ELF-1 (cell line): ENCODE measurements around the gene ACER3.
"Not testable (repeated sequence)": the region's sequence is repeated elsewhere in the genome, so short reads cannot be mapped to it uniquely, and the experiment has no call there.

ENCODE experiments used
- DNase-seq: peaks from one replicate; pipeline ENCODE4 v3.0.0-alpha.2; 2016; ENCODE audit warnings: low read depth, low spot score

ACER3 gene

DNA sequence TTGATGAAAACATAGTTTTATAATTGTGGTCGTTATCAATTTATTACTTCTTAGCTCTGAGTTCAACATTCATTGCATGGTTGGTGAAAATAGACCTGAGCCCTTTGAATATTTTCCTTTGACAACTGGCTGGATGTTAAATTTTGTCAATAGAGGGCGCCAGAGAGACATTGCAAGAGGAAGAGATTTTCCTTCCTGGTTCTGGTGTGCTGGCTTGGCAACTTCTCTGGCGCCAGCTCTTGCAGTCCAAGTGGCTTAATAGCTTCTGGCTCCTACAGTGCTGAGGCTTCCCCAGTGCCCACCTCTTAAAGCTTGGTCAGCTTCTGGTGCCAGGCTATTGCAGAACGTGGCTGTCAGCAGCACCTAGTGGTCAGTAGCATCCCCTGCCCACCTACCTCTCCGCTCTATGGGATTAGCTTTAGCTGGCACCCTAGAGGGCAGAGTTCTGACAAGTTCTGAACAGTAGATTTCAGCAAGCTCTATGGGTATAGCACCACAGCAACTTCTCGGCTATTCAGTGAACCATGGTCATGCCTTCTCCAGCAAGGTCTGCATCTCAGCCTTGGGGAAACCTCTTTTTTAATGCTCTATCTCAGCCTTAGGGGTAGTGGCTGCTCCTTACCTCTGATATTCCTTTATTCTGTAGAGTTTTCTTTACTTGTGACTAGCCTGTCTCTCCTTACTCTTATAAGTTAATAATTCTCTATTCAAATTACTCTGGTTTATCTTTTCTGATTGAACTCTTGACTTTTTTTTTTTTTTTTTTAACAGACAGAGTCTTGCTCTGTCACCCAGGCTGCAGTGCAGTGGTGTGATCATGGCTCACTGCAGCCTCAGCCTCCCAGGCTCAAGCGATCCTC lies 59.4 kb downstream of the ACER3 start:
- DNase-seq: peak; percentile 81

DNA sequence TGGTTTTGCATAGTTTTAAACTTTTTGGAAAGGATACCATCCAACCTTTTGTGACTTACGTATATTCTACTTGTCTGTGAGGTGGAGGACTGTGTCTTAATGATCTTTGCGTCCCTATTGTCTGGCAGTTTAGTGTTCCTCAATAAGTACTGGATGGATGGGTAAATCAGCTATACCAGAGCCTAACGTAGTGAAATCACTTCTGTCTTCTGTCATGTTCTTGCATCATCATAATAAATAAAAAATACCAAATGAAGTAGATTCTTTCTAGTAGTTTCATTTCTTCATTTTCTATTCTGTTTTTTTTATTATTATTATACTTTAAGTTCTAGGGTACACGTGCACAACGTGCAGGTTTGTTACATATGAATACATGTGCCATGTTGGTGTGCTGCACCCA lies 66.4 kb downstream of the ACER3 start:
- DNase-seq: no peak

DNA sequence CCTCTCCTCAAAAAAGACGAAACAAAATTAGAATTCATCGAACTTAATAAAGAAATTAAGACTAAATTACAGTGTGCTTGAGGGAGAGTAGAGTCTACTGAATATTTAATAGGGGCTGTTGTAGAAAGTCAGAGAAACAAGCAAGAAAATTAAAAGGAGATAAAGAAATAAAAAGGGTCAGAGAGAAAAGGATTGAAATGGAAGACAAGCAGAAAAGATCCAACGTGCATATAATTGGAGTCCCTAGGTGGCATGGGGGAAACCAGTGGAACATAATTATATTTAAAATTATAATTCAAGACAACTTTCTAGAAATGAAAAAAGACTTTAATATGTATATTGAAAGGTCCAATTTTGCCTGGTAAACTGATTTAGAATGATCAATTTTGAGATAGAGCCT lies 74.3 kb downstream of the ACER3 start:
- no peak for DNase-seq

DNA sequence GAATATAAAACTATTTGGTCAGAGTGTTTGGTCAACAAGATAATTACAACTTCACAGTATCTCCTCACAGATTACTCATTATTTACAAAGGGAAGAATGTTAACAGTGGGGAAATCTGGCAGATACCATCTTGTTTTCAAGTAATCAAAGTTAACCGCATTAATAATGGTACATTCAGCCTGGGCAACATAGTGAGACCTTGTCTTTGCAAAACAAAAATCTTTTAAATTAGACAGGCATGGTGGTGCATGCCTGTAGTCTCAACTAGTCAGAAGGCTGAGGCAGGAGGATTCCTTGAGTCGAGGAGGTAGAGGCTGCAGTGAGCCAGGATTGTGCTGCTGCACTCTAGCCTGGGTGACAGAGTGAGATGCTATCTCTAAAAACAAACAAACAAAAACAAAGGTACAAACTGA lies 78.5 kb downstream of the ACER3 start:
- DNase-seq: peak; percentile 15

DNA sequence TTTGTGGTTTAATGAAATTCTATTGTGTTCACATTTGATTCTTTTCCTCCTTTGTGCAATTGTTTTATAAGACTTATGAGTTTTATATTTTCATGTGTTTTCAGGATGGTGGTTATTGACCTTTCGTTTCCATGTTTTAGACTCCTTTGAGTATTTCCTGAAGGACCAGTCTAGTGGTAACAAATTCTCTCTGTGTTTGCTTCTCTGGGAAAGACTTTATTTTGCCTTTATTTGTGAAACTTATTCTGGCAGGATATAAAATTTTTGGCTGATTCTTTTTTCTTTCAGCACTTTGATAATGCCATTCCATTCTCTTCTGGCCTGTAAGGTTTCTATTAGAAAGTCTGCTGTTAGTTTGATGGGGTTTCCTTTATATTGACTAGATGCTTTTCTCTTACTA lies 83.5 kb downstream of the ACER3 start:
- DNase-seq: no peak

DNA sequence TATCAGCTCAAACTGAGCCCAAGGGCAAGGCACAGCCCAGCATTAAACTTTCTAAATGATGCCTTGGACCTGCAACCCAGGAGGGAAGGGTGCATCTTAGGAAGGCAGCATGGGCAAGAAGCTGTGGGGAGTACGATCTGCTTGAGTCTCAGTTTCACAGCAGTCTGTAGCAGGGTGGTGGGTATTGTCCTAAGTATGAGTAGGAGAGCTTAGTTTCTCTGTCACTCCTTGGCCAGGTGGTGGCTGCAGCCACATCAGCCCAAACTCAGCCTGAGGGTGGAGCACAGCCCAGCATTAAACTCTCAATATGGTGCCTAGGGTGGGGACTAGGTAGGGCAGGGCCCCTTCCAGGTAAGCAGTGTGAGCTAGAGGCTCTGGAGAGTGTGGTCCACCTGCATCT lies 85.5 kb downstream of the ACER3 start:
- DNase-seq: no peak

DNA sequence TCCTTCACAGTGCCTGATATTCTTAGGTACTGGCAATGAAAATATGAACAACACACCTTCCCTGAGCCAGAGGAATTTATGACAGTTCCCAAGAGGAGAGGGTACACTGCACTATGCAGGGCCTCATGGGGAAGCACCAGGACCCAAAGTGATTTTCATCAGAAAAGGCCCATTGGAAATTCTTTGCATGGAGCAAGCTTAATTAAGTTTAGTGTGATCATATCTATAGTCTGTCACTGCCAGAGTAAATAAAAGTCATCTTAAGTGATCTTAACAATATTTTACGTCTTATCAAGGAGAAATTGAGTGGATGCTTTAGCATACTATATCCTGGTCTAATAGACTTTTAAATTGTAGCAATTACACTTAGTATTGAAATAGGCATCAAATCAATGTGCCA lies 86.5 kb downstream of the ACER3 start:
- DNase-seq: no peak

DNA sequence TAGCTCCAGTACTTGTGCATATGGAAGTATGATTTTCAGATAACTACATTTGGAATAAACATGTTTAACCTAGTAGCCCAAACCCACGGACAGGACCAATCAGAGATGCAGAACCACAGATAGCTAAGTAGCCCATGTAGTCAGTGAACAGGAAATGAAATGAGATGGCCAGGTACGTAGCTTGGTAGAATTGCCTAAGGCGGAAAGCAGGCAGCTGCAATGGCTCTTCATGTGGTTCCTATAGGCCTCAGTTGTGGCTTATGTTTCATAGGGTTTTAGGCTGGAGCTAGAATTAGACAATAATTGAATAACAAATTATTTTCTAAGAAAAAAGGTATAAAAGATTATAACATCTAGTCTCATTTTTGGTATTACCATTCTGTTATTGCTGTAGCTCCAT lies 87.1 kb downstream of the ACER3 start:
- DNase-seq: no peak

DNA sequence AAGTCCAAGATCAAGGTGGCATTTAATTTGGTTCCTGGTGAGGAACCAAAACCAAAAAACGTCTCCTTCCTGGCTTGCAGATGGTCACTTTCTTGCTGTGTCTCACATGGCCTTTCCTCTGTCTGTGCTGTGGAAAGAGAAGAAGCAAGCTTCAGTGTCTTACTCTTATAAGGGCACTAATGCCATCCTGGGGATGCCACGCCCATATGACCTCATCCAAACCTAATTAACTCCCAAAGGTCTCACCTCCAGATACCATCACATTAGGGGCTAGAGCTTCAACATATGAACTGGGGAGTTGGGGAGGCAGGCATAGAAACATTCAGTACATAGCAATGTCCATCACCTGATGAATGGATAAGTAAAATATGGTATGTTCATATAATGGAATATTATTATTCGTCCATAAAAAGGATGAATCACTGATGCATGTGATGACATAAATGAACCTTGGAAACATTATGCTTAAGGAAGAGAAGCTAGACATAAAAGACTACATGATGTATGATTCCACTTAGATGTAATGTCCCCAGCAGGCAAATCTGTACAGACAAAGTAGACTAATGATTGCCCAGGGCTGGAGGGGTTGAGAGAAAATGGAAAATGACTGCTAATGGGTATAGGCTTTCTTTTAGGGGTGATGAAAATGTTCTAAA lies 94.9 kb downstream of the ACER3 start:
- DNase-seq: no peak

DNA sequence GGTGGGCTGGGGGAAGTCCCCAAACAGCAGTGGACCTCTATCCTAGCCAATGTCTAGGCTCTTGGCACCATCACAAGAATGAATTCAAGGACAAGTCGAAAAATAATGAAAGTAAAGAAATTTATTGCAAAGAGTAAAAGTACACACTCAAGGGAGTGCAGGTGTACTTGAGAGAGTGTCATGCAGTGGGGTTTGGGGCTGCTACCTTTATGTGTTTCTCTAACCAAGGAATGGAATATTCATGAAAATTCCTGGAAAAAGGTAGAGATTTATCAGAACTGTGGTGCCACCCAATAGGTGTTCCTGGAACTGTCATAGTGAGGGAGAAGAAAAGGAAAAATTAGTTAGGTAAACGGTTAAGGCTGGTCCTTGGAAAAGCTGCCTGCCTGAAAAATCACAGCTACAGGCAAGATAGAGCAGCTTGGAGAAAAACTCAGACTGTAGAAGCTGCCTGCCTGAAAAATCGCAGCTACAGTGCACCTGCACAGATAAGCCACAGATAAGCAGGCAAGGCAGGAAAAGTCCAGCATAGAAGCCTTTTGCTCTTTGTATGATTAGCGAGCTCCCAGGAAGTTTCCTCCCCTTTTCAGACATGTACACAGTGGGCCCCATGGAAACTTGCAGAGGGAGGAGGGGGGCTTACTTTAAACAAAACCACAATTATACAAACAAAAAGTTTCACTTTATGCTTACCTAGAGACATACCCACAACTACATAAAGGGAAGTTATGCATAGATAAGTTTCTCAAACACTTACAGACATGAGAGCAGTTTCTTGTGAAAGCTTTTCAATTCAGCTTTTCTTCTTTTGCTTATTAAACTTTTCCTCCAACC lies 102.1 kb downstream of the ACER3 start:
- DNase-seq: no peak

DNA sequence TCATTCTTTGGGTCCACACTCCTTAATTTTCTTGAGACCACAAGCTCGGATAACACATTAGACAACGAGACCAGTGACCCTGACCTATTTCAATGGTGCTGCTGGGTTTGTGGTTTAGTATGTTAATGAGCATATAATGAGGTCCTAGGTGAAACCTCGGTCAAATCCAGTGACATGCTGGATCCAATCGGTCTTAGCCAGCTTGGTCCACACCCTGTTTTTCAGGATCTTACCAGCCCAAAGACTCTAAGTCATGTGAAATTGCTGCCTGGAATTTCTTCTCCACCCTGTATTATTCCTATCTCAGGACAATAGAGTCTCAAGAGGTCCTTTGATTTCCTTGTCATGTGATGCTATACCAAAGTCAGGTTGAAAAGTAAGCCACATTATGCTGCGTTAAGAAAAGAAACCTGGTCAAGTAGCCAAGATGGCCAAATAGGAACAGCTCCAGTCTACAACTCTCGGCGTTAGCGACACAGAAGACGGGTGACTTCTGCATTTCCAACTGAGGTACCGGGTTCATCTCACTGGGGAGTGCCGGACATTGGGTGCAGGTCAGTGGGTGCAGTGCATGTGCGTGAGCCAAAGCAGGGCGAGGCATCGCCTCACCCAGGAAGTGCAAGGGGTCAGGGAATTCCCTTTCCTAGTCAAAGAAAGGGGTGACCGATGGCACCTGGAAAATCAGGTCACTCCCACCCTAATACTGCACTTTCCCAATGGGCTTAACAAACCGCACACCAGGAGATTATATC lies 102.9 kb downstream of the ACER3 start:
- not testable (repeated sequence) for DNase-seq

DNA sequence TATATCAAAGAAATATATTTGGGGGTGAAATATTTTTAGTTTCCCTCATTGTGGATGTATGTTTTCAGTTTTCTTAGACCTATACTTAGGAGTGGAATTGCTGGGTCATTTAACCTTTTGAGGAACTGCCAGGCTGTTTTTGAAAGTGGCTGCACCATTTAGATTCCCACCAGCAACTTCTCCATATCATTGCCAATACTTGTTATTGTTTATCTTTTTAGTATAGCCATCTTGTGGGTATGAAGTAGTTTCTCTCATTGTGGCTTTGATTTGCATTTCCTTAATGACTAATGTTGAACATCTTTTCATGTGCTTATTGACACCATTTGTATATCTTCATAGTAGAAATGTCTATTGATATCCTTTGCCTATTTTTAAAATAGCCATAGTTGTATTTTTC lies 111.3 kb downstream of the ACER3 start:
- no peak for DNase-seq

DNA sequence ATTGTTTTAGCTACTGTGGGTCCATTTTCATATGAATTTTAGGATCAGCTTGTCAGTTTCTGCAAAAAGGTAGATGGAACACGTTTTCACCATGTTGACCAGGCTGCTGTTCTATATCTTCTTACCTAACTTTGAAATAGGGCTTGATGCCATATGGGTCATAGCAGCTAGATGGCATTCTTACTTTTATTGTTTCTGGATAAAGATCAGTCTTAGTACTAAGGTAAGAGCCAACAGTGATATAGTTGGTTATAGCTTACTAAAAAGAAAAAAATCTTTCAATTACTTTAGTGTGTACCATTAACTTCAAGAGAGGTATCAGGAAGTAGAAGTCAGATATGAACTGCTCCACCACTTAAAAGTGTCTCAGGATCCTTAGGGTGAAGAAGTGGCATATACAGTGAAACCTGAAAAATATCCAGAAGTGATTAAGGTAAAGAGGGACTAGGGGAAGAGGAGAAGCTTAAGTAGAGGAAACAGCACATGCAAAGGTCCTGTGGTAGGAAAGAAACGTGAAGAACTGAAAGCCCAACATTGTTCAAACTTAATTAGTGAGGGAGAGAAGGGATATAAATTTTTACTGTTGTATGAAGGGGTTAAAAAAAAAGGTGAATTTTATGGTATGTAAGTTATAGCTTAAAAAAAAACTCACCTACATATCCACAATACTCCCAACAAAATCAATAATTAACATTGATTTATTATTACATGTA lies 113.6 kb downstream of the ACER3 start:
- no peak for DNase-seq

DNA sequence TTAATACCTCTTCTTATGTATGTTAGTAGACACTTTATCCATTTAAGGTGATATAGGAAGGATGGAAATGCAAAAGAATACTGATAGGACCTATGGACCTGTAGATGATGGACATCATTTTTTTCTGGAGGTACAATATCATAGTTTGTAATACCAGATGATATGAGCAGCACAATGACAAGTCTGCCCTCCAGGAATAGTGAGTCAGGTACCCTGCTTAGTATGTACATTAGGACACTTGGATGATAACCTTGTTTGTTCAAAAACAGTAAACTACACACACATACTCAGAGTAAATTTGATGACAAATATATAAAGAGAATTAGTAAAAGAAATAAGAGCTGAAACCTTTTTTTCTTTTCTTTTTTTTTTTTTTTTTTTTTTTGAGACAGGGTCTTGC lies 114.8 kb downstream of the ACER3 start:
- no peak for DNase-seq

DNA sequence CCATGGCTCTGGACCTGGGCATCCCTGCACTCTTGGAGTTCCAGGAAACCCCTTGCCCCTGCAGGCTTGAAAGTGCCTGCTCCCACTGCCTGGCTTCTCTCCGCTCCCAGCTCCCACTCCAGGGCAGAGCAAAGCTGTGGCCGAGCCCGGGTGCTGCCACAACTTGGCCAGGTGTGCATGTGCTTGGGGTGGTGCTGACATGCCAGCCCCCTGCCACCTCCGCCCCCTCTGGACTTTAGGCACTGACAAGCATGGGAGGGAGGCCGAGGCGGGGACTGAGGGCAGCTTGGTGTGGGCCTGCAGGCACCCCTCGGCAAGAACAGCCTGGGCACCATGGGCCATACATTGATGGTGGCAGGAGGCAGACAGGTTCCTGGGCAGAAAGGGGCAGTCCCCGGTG lies 117.1 kb downstream of the ACER3 start:
- no peak for DNase-seq

DNA sequence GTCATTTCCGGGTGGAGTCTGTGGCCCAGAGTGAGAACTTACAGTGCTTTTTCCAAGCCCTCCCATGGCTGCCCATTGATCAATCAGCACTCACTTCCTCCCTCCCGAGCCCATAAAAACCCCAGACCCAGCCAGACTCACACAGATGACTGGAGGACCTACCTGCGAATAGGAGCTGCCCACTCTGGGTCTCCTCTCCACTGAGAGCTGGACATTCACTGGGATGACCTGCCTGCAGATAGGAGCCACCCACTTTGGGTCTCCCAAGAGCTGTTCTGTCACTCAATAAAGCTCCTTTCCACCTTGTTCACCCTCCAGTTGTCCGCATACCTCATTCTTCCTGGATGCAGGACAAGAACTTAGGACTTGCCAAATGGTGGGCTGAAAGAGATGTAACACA lies 117.5 kb downstream of the ACER3 start:
- DNase-seq: no peak

DNA sequence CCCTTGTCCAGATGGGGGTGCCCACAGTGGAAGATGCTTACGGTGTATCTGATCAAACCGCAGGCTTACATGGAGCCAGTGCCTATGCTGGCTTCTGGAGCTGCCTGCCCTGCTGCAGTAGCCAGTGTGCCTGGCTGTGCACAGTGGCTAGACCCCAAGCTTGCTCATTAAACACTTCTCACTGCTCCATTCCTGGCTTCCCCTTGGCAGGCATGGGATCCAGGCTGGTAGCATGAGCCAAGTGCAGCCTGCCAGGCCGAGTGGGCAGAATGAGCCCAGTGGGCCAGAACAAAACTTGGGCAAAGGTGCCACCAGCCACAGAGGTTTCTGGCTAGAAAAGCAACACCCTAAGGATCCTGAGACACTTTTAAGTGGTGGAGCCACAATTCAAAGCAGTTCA lies 118.1 kb downstream of the ACER3 start:
- no peak for DNase-seq

DNA sequence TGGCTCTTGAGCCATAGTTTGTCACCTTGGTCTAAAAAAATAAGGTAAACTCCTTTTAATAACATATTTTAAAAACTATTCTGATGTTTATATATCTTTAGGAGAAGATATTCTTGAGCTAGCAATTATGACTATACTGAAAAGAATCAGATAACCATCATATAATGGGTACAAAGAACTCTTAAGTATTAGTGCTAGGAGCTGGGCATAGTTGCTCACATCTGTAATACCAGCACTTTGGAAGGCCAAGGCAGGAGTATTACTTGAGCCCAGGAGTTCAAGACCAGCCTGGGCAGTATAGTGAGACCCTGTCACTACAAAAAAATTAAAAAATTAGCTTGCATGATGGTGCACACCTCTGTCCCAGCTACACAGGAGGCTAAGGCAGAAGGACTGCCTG lies 119.5 kb downstream of the ACER3 start:
- DNase-seq: no peak

DNA sequence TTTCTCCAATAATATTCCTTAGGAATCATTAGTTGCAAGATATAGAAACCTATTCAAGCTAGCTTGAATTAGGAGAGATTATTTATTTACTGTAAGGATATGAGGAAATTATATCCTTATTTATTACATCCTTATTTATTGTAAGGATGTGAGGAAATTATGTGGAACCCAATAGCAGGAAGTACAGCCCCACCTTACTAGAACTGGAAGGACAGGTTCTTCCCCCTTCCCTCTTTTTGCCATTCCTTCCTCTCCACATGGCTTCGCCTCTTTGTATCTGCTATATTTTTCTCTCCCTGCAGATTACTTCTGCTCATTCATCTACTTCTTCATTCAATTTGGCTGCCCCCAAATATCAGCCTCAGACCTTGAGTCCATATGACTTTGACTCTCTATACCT lies 124.0 kb downstream of the ACER3 start:
- no peak for DNase-seq

DNA sequence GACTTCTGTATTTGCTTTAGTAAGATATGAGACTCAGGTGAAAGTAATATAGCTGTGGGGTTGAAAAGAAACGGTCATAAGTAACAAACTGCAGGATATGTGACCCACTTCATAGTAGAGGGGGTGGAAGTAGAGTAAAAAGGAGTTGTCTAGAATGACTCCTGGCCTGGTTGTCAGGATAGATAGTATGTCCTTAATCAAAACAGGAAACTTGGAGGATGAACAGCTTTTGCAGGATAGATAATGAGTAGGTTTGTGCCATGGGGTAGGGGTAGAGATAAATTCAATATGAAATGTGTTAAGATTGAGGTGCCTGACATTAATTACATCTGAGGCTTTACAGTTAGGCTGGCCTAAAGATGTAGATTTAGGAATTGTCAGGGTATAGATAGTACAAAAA lies 126.5 kb downstream of the ACER3 start:
- no peak for DNase-seq

DNA sequence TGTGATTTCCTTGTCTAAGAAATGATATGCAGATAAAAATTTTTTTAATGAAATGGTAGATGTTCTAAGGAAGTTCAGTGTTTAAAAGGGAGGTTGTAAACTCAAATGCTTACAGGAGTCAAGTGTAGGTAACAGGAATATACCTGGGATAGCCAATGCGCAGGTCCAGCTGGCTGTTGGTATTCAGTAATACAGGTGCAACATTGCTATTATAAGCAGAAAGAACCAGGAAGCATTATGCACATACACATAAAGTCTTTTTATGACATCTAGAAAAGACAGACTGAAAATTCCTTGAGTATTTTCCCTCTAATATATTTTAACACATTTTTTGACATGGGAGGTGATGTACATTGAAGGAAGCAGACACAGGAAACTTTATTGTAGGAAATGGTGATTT lies 129.9 kb downstream of the ACER3 start:
- no peak for DNase-seq
